Osteoblast (primary cell): Measurements from ENCODE around the gene GFOD1. TPM values are rescaled to one million over a fixed set of nuclear protein-coding genes. Genes with fewer than 3 reads are reported as not detected.

Source experiments
- DNase-seq: peaks from one replicate; pipeline ENCODE4 v3.0.0; 2011; ENCODE audit warnings: low spot score, mixed read lengths; ENCODE audit not compliant: insufficient read length; ENCODE audit errors: missing footprints
- H2AFZ ChIP-seq: 2 replicates; pipeline ENCODE4 v1.6.0; 2011; ENCODE audit warnings: mild to moderate bottlenecking, low read length
- H3K27ac ChIP-seq: 2 replicates; pipeline ENCODE4 v1.5.1; 2011; ENCODE audit warnings: mild to moderate bottlenecking, low read depth, low read length, moderate library complexity
- H3K27me3 ChIP-seq: 2 replicates; pipeline ENCODE4 v1.6.0; 2012; ENCODE audit warnings: mild to moderate bottlenecking, control low read depth, inconsistent platforms, low read length, moderate library complexity; ENCODE audit not compliant: insufficient read depth
- H3K36me3 ChIP-seq: 2 replicates; pipeline ENCODE4 v1.5.1; 2011; ENCODE audit warnings: mild to moderate bottlenecking, low read length, control low read depth, moderate library complexity; ENCODE audit not compliant: insufficient read depth
- H3K4me1 ChIP-seq: 2 replicates; pipeline ENCODE4 v1.5.1; 2011; ENCODE audit warnings: mild to moderate bottlenecking, low read length, control low read depth, moderate library complexity; ENCODE audit not compliant: insufficient read depth
- H3K4me2 ChIP-seq: 2 replicates; pipeline ENCODE4 v1.6.0; 2011; ENCODE audit warnings: mild to moderate bottlenecking, low read length; ENCODE audit not compliant: insufficient read depth
- H3K4me3 ChIP-seq: fragments of 200-600 bp; sonication (generic); 3 replicates; pipeline ENCODE4 v1.5.1; 2012; ENCODE audit warnings: mild to moderate bottlenecking, low read length, inconsistent platforms; ENCODE audit not compliant: insufficient read depth
- H3K79me2 ChIP-seq: 2 replicates; pipeline ENCODE4 v1.6.0; 2012; ENCODE audit warnings: mild to moderate bottlenecking, low read length, control low read depth, inconsistent platforms; ENCODE audit not compliant: insufficient read depth
- H3K9me3 ChIP-seq: 2 replicates; pipeline ENCODE4 v1.5.1; 2011; ENCODE audit warnings: low read depth, low read length, control low read depth
- H4K20me1 ChIP-seq: 2 replicates; pipeline ENCODE4 v1.6.0; 2012; ENCODE audit warnings: mild to moderate bottlenecking, low read length, control low read depth; ENCODE audit not compliant: insufficient read depth
- total RNA-seq: library from RNA; depleted of rRNA; stranded (reverse); fragments of >200 nt; gene quantifications from 2 replicates; pipeline ENCODE4 v1.2.3, GENCODE V29; 2012
- TF ChIP-seq, protein P1 (sequence below): IDR thresholded peaks from 2 replicates; pipeline ENCODE4 v1.5.1; 2011; ENCODE audit warnings: mild to moderate bottlenecking, low read depth, low read length, moderate library complexity; ENCODE audit errors: extremely low read depth

GFOD1 gene
- total RNA-seq, 1 donor = 3.6 TPM

GRCh38 chr6:13404892-13405254 is 82.5 kb downstream of the GFOD1 start:
- H3K4me3 ChIP-seq = no peak overlapping the region
- no peaks in the 10 kb centered on the region for H3K27me3 ChIP-seq
- no peak overlapping the region for H2AFZ ChIP-seq
- peaks cover 26% of the 10 kb centered on the region for H3K4me1 ChIP-seq
- no peak overlapping the region for H3K27ac ChIP-seq
- H3K79me2 ChIP-seq = no peaks in the 10 kb centered on the region
- H3K36me3 ChIP-seq = no peaks in the 10 kb centered on the region
- H3K9me3 ChIP-seq = no peaks in the 10 kb centered on the region
- H3K4me2 ChIP-seq = no peak overlapping the region
- TF ChIP-seq, protein P1, sequence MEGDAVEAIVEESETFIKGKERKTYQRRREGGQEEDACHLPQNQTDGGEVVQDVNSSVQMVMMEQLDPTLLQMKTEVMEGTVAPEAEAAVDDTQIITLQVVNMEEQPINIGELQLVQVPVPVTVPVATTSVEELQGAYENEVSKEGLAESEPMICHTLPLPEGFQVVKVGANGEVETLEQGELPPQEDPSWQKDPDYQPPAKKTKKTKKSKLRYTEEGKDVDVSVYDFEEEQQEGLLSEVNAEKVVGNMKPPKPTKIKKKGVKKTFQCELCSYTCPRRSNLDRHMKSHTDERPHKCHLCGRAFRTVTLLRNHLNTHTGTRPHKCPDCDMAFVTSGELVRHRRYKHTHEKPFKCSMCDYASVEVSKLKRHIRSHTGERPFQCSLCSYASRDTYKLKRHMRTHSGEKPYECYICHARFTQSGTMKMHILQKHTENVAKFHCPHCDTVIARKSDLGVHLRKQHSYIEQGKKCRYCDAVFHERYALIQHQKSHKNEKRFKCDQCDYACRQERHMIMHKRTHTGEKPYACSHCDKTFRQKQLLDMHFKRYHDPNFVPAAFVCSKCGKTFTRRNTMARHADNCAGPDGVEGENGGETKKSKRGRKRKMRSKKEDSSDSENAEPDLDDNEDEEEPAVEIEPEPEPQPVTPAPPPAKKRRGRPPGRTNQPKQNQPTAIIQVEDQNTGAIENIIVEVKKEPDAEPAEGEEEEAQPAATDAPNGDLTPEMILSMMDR = no peak
- DNase-seq = no peak
- H4K20me1 ChIP-seq = no peaks in the 10 kb centered on the region

DNA sequence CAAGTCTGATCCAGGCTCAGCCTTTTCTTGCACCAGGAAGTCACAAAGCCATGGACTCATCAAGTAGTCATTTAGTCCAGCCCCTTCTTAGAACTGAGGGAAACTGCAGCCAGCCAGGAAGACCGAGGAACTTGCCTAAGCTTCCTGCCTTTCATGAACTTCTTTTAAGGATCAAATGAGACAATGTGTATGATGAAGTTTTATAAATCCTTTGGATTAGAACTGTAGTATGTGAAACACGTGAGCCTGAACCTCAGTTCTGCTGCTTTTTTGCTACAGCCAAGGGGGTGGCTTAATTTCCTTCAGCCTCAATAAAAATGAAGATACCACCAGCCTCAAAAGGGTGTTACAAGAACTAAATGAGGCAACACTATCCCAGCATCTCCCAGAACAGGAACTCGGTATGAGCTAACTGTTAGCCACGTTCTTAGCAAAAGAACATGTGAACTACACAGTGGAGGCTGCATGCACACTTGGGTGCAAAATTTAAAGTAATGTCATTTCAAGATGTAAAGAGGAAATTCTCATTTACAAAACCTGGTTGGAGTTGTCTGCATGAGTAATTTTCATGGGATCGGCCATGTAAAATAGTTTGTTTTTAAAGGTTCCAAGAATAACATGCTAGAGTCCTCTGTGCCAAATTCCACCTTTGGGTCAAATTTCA is 83.0 kb downstream of the GFOD1 start:
- Histone ChIP-seq H3K79me2 (no peaks in the 10 kb centered on the region), H3K27ac (peak overlapping the region; percentile 76)

GRCh38 chr6:13402711-13403110 is 84.7 kb downstream of the GFOD1 start:
- Histone ChIP-seq H3K27ac (no peak overlapping the region), H3K4me1 (peaks cover 20% of the 10 kb centered on the region), H3K79me2 (no peaks in the 10 kb centered on the region), H3K9me3 (no peaks in the 10 kb centered on the region), H4K20me1 (no peaks in the 10 kb centered on the region), H3K4me2 (no peak overlapping the region), H2AFZ (no peak overlapping the region), H3K4me3 (no peak overlapping the region), H3K27me3 (no peaks in the 10 kb centered on the region), H3K36me3 (no peaks in the 10 kb centered on the region)
- TF ChIP-seq, protein P1 = no peak
- DNase-seq = no peak

More for the DNA sequence above, 83.0 kb downstream of the GFOD1 start:
- TF ChIP-seq, protein P1 = no peak
- Histone ChIP-seq H3K4me1 (peaks cover 26% of the 10 kb centered on the region), H3K4me2 (peak overlapping the region; percentile 67), H3K4me3 (peak overlapping the region; percentile 20), H4K20me1 (no peaks in the 10 kb centered on the region), H3K9me3 (no peaks in the 10 kb centered on the region), H2AFZ (peak overlapping the region; percentile 74), H3K27me3 (no peaks in the 10 kb centered on the region), H3K36me3 (no peaks in the 10 kb centered on the region)
- peak; percentile 88 for DNase-seq

GRCh38 chr6:13400772-13401171 is 86.6 kb downstream of the GFOD1 start:
- no peak overlapping the region for H3K4me3 ChIP-seq
- no peak for DNase-seq
- no peak overlapping the region for H2AFZ ChIP-seq
- H3K4me1 ChIP-seq = peaks cover 12% of the 10 kb centered on the region
- H3K79me2 ChIP-seq = no peaks in the 10 kb centered on the region
- no peaks in the 10 kb centered on the region for H3K27me3 ChIP-seq
- TF ChIP-seq, protein P1 = no peak
- H3K9me3 ChIP-seq = no peaks in the 10 kb centered on the region
- no peak overlapping the region for H3K4me2 ChIP-seq
- no peak overlapping the region for H3K27ac ChIP-seq
- H4K20me1 ChIP-seq = no peaks in the 10 kb centered on the region
- no peaks in the 10 kb centered on the region for H3K36me3 ChIP-seq
